ENCODE results near the gene GRK5. TPM values are rescaled to one million over a fixed set of nuclear protein-coding genes. Genes with fewer than 3 reads are reported as not detected.

The GRK5 gene
- total and polyA plus RNA-seq, 9 of the 15 experiments (the other 6 are each of a cell fraction or from before 2014, with no cell fraction given): 0.46 to 0.83 (median 0.67) TPM; not detected in 2

GRCh38 chr10:119254335-119254734 lies 47.0 kb downstream of the GRK5 start (continued):
- TF ChIP-seq ZNF695 (CRISPR knock-in tag; IDR thresholded peaks at IDR 0.05) (no peak), CBFA2T3 (IDR thresholded peaks at IDR 0.05) (no peak), DACH1 (IDR thresholded peaks at IDR 0.05; ENCODE audit: partially characterized antibody) (no peak), ZNF3 (CRISPR knock-in tag; IDR thresholded peaks at IDR 0.05) (no peak), XRCC3 (IDR thresholded peaks at IDR 0.05) (no peak), MGA (IDR thresholded peaks at IDR 0.05) (no peak), PKNOX1 (IDR thresholded peaks at IDR 0.05) (no peak), ZNF253 (CRISPR knock-in tag; conservative IDR thresholded peaks at IDR 0.05) (no peak), CBX5 (IDR thresholded peaks at IDR 0.05; ENCODE audit: borderline replicate concordance, low read depth) (no peak)

Data from K562 (cell line).